Thyroid gland (tissue), 4 donors: ENCODE results near the gene DPP6. TPM values are rescaled to one million over a fixed set of nuclear protein-coding genes. Genes with fewer than 3 reads are reported as not detected.

Experiments used
- DNase-seq, 2 donors: peaks; one replicate each; pipeline ENCODE4 v3.0.0-alpha.2; 2019
- H3K27ac ChIP-seq, 3 donors: fragments of 200-600 bp; sonication (generic); 1 replicate in 2 of 3; 2 replicates in 1 of 3; pipeline ENCODE4 v1.5.1; 2016 to 2019; ENCODE audit warnings: mild to moderate bottlenecking in 1 of 3, moderate library complexity in 1 of 3
- H3K27me3 ChIP-seq: fragments of 200-600 bp; sonication (generic); one replicate; pipeline ENCODE4 v1.5.1; 2019
- H3K36me3 ChIP-seq, 2 donors: fragments of 200-600 bp; sonication (generic); one replicate each; pipeline ENCODE4 v1.5.1; 2016 to 2019
- H3K4me1 ChIP-seq, 2 donors: fragments of 200-600 bp; sonication (generic); one replicate each; pipeline ENCODE4 v1.5.1; 2017 to 2019
- H3K4me3 ChIP-seq, 3 donors: fragments of 200-600 bp; sonication (generic); replicated peaks in 1 of 3; 1 replicate in 2 of 3; 2 replicates in 1 of 3; pipeline ENCODE4 v1.5.1; 2016; ENCODE audit warnings: mild to moderate bottlenecking in 1 of 3
- H3K9me3 ChIP-seq: fragments of 200-600 bp; sonication (generic); one replicate; pipeline ENCODE4 v1.5.1; 2017
- CTCF ChIP-seq, 6 experiments: fragments of 200-600 bp in 3 of 6; fragments of 450-650 bp in 3 of 6; sonication (generic) in 3 of 6; IDR thresholded peaks; one replicate each; pipeline ENCODE4 v1.5.1; 2016 to 2019; ENCODE audit warnings: antibody characterized with exemption in 6 of 6, mild to moderate bottlenecking in 2 of 6, inconsistent platforms in 1 of 6, moderate library complexity in 1 of 6
- POLR2A ChIP-seq, 2 donors: fragments of 450-650 bp; IDR thresholded peaks; one replicate each; pipeline ENCODE4 v1.6.1; 2017; ENCODE audit warnings: antibody characterized with exemption in 2 of 2, mild to moderate bottlenecking in 2 of 2, moderate library complexity in 1 of 2
- WGBS, 2 donors: methylation state at CpG; one replicate each; pipeline ENCODE4 v1.1.5; 2017; 5-methylcytosine and 5-hydroxymethylcytosine counted together
- intact Hi-C: fragments of 100-400 bp; cut with DNase I; formaldehyde crosslinking; loops from one replicate; pipeline ENCODE4 v1.15.1; 2023
- total RNA-seq, 4 donors: library from RNA; depleted of rRNA; stranded (reverse); fragments of >200 nt; gene quantifications; one replicate each; pipeline ENCODE4 v1.2.3, GENCODE V29; 2016

The DPP6 gene
- total RNA-seq, 4 donors from 2014 or later, result 50.7 to 97.7 (median 68.9) TPM

- no peaks in the 10 kb centered on the region for H3K4me1 ChIP-seq
- no peaks in the 10 kb centered on the region for H3K27me3 ChIP-seq
- H3K27ac ChIP-seq, result no peak overlapping the region
- no peak for TF ChIP-seq CTCF (IDR thresholded peaks at IDR 0.05)
- intact Hi-C loops, result no loop called here
- H3K9me3 ChIP-seq, result no peaks in the 10 kb centered on the region
- no peak for DNase-seq
- H3K36me3 ChIP-seq, result no peaks in the 10 kb centered on the region
- WGBS, 2 donors, result 94 to 96% methylated on average over 9 of the region's 9 CpGs
- H3K4me3 ChIP-seq, result no peak overlapping the region
These were observed 378.8 kb downstream of the DPP6 start for GRCh38 chr7:154431045-154431444.

- DNase-seq, result no peak
- no peak overlapping the region for H3K4me3 ChIP-seq
- intact Hi-C loops, result no loop called here
- H3K9me3 ChIP-seq, result no peaks in the 10 kb centered on the region
- no peaks in the 10 kb centered on the region for H3K4me1 ChIP-seq
- 83 to 85% methylated on average over 11 of the region's 11 CpGs for WGBS, 2 donors
- no peak for TF ChIP-seq POLR2A (IDR thresholded peaks at IDR 0.05)
- no peak overlapping the region for H3K27ac ChIP-seq
- no peaks in the 10 kb centered on the region for H3K27me3 ChIP-seq
- H3K36me3 ChIP-seq, result no peaks in the 10 kb centered on the region
These were observed 381.7 kb downstream of the DPP6 start for GRCh38 chr7:154433632-154434598.

GRCh38 chr7:154436560-154436959, 384.4 kb downstream of the DPP6 start:
- TF ChIP-seq POLR2A (IDR thresholded peaks at IDR 0.05) (no peak), CTCF (IDR thresholded peaks at IDR 0.05) (no peak)
- Histone ChIP-seq H3K9me3 (no peaks in the 10 kb centered on the region), H3K4me3 (no peak overlapping the region), H3K27me3 (no peaks in the 10 kb centered on the region), H3K27ac (no peak overlapping the region), H3K36me3 (no peaks in the 10 kb centered on the region), H3K4me1 (no peaks in the 10 kb centered on the region)
- no peak for DNase-seq
- WGBS, 2 donors, result 85 to 91% methylated on average over 4 of the region's 4 CpGs
- intact Hi-C loops, result no loop called here

- Histone ChIP-seq H3K4me1 (no peaks in the 10 kb centered on the region), H3K9me3 (no peaks in the 10 kb centered on the region), H3K27me3 (no peaks in the 10 kb centered on the region), H3K4me3 (no peak overlapping the region), H3K27ac (no peak overlapping the region), H3K36me3 (no peaks in the 10 kb centered on the region)
- TF ChIP-seq POLR2A (IDR thresholded peaks at IDR 0.05), result no peak
- intact Hi-C loops, result no loop called here
- DNase-seq, result no peak
- 89 to 95% methylated on average over 2 of the region's 2 CpGs for WGBS, 2 donors
These were observed 385.0 kb downstream of the DPP6 start for GRCh38 chr7:154437234-154437633.

GRCh38 chr7:154438571-154439367, 386.6 kb downstream of the DPP6 start:
- Histone ChIP-seq H3K36me3 (no peaks in the 10 kb centered on the region), H3K9me3 (no peaks in the 10 kb centered on the region), H3K4me3 (no peak overlapping the region), H3K4me1 (no peaks in the 10 kb centered on the region), H3K27me3 (no peaks in the 10 kb centered on the region), H3K27ac (no peak overlapping the region)
- 73 to 86% methylated on average over 7 of the region's 7 CpGs for WGBS, 2 donors
- TF ChIP-seq CTCF (IDR thresholded peaks at IDR 0.05) (no peak), POLR2A (IDR thresholded peaks at IDR 0.05) (no peak)
- intact Hi-C loops, result no loop called here
- no peak for DNase-seq

- intact Hi-C loops, result no loop called here
- no peaks in the 10 kb centered on the region for H3K4me1 ChIP-seq
- no peaks in the 10 kb centered on the region for H3K9me3 ChIP-seq
- H3K4me3 ChIP-seq, result no peak overlapping the region
- H3K36me3 ChIP-seq, result no peaks in the 10 kb centered on the region
- DNase-seq, result no peak
- no peaks in the 10 kb centered on the region for H3K27me3 ChIP-seq
- TF ChIP-seq POLR2A (IDR thresholded peaks at IDR 0.05) (no peak), CTCF (IDR thresholded peaks at IDR 0.05) (no peak)
- no peak overlapping the region for H3K27ac ChIP-seq
- WGBS, 2 donors, result 89 to 95% methylated on average over 9 of the region's 9 CpGs
These were observed 387.9 kb downstream of the DPP6 start for GRCh38 chr7:154440058-154440457.
